GM03348 (cell line): ENCODE data around the gene OR52K1.
"Not testable (repeated sequence)": the region's sequence is repeated elsewhere in the genome, so short reads cannot be mapped to it uniquely, and the experiment has no call there.

ENCODE experiments used
- DNase-seq: peaks from one replicate; pipeline ENCODE4 v3.0.0; 2012; ENCODE audit warnings: low spot score

Gene OR52K1

GRCh38 chr11:4482445-4482844 lies at the start of gene OR52K1:
Gene OR52K1, plus strand, starts transcription at chr11:4482646. Its CDS starts 6,255 bp downstream, at chr11:4488901.
- DNase-seq: no peak

GRCh38 chr11:4433856-4434255 lies 48.6 kb upstream of the OR52K1 start:
- no peak for DNase-seq

- DNase-seq: no peak
These were observed 46.0 kb upstream of the OR52K1 start for GRCh38 chr11:4436411-4436810.

- DNase-seq: no peak
These were observed 40.9 kb upstream of the OR52K1 start for GRCh38 chr11:4441515-4441914.

GRCh38 chr11:4443232-4443891 lies 39.1 kb upstream of the OR52K1 start:
- no peak for DNase-seq

- DNase-seq: no peak
These were observed 33.5 kb upstream of the OR52K1 start, which contains the start of gene OR52K2 for GRCh38 chr11:4448995-4449394. Gene OR52K2, plus strand, starts transcription at chr11:4449295. Its CDS starts 45 bp downstream, at chr11:4449340.

- DNase-seq: no peak
These were observed 29.3 kb upstream of the OR52K1 start for GRCh38 chr11:4453118-4453517.

GRCh38 chr11:4454021-4454420 lies 28.4 kb upstream of the OR52K1 start:
- no peak for DNase-seq

GRCh38 chr11:4455419-4455818 lies 27.0 kb upstream of the OR52K1 start:
- DNase-seq: no peak

GRCh38 chr11:4459500-4459899 lies 22.9 kb upstream of the OR52K1 start:
- no peak for DNase-seq

- no peak for DNase-seq
These were observed 22.3 kb upstream of the OR52K1 start for GRCh38 chr11:4460151-4460550.

GRCh38 chr11:4464216-4465159 lies 18.0 kb upstream of the OR52K1 start:
- no peak for DNase-seq

GRCh38 chr11:4465407-4465806 lies 17.0 kb upstream of the OR52K1 start:
- DNase-seq: no peak

- no peak for DNase-seq
These were observed 16.1 kb upstream of the OR52K1 start for GRCh38 chr11:4466131-4466870.

GRCh38 chr11:4466871-4467442 lies 15.5 kb upstream of the OR52K1 start:
- no peak for DNase-seq

GRCh38 chr11:4467811-4468606 lies 14.4 kb upstream of the OR52K1 start:
- DNase-seq: no peak

- DNase-seq: no peak
These were observed 2.8 kb upstream of the OR52K1 start for GRCh38 chr11:4479644-4480043.

- DNase-seq: peak; percentile 36
These were observed 1.7 kb upstream of the OR52K1 start for GRCh38 chr11:4480577-4481239.

GRCh38 chr11:4481240-4481582 lies 1.2 kb upstream of the OR52K1 start:
- no peak for DNase-seq

- DNase-seq: no peak
These were observed 1.9 kb downstream of the OR52K1 start for GRCh38 chr11:4484310-4484709.

GRCh38 chr11:4491405-4491804 lies 9.0 kb downstream of the OR52K1 start:
- DNase-seq: not testable (repeated sequence)
